Activated naive CD4-positive, alpha-beta T cell (primary cell): ENCODE data around the gene AOPEP.

Experiments
- DNase-seq, 4 experiments: peaks; one replicate each; lab custom pipeline; 2025; lab: John Stamatoyannopoulos, UW

AOPEP gene

DNA sequence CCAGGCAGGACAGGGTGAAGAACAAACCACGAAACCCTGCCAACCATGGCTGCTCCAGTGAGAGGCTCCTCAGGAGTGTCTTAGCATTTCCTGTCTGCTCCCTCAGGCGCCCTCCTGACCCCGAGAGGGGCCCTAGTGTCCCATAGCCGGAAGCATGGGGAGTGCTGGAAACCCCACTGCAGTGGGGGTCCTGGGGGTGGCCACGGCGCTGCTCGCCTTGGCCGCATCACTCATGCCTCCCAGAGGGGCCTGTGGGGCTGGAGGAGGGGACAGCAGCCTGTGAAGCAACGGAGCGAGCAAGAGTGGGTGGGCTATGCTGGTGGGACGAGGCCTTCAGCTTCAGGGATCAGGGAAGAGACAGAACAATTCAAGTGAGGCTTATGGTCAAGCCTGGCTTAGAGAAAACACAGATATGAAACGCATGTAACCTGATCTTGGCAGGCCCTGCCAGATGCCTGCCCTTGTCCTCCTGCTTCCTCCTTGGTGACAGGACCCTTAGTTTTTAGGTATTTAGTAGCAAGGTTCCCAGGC lies 372.0 kb downstream of the AOPEP start:
- no peak for DNase-seq

DNA sequence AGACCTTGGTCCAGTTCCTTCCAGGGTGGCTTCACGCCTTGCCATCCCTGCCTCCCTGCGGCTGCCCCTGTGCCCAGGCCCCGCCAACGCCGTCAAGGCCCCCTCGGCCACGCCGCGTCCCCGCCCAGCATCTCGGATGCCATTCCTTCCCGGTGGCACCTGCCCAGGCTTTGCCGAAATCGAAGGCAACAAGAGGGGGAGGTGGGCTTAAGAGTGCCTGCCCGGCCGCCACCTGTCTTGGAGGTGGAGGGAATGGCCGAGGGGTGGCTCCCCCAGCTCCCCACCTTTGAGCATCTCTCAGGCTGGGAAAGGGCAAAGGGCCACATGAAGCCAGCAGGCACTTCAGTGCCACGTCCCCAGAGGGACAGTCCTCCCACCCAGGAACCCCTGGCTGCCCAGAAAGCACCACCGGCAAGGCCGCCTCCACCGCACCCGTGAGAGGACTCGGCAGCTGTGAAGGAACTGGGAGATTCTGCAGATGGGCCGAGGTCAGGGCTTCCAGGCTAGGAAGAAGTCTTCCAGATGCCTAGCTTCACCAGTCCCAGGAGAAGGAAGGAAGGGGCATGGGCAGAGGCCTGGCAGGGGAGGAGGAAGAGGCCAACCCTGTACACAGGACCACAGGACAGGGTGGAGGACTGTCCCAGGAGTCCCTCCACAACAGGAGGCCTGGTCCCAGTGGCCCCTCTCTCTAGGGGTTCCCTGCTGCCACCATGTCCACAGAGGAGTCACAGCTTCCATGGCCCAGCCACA lies 373.0 kb downstream of the AOPEP start:
- DNase-seq, result no peak

DNA sequence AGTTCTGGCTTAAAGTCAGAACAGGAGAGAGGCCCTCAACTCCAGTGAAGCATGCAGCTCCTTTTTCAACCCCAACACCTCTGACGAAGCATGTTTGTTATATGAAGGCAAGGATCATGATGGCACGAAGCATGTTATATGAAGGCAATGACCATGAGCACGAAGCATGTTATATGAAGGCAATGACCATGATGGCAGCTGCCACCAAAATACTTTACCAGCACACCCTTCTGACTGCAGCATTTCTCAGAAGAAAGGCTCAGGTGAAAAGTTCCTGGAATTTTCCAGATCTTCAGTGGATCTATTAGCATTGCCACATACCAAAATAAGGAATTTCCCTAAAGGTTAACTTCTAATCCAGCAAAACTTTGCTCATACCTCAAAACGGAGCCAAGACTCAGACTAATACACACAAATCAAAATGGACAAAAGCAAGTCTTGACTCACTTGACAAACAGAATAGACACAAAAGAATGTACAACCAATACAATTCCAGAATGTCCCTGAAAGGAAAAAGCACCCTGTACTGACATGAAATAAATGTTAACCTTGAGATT lies 373.6 kb downstream of the AOPEP start:
- no peak for DNase-seq

- DNase-seq, result no peak
Measured at GRCh38 chr9:95101326-95101725, 374.8 kb downstream of the AOPEP start.

GRCh38 chr9:95102001-95102433 lies 375.5 kb downstream of the AOPEP start:
- DNase-seq, result no peak

GRCh38 chr9:95102572-95102971 lies 376.1 kb downstream of the AOPEP start:
- no peak for DNase-seq

GRCh38 chr9:95103281-95103771 lies 376.8 kb downstream of the AOPEP start:
- DNase-seq, result no peak

GRCh38 chr9:95103871-95104580 lies 377.5 kb downstream of the AOPEP start:
- no peak for DNase-seq

DNA sequence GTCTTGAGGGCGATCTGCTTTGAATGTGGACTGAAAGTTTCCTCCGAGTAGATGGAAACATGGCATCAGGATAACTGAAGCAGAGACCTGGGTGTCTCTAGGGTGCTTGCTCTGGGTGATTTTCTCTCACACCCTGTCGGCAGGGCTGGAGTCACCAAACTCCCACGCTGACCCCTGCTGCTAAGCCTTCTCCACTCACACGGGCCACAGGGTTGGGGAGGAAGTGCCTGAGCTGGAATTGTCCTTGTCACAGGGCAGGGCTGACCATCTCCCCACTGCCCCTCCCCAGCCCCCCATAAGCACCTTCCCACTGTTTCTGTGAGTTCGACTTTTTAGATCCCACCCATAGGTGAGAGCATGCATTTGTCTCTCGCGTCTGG lies 378.1 kb downstream of the AOPEP start:
- DNase-seq, result no peak

DNA sequence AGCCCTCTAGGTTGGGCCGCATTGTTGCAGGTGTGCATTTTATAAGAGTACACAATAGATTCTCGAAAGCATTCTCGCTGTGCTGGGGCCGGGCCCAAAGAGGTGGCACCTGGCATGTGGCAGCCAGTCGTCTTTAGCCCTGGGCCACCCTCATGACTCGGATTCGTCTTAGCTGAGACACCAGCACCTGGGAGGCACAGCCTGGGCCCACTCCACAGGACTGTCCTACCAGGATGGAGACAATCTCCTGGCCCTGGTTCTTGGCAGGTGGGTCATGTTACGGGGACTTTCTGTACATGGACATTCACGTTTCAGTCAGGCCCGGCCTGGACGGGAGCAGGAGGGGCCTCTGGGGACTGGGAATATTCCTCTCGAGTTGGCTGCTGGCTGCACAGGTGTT lies 378.5 kb downstream of the AOPEP start:
- no peak for DNase-seq

DNA sequence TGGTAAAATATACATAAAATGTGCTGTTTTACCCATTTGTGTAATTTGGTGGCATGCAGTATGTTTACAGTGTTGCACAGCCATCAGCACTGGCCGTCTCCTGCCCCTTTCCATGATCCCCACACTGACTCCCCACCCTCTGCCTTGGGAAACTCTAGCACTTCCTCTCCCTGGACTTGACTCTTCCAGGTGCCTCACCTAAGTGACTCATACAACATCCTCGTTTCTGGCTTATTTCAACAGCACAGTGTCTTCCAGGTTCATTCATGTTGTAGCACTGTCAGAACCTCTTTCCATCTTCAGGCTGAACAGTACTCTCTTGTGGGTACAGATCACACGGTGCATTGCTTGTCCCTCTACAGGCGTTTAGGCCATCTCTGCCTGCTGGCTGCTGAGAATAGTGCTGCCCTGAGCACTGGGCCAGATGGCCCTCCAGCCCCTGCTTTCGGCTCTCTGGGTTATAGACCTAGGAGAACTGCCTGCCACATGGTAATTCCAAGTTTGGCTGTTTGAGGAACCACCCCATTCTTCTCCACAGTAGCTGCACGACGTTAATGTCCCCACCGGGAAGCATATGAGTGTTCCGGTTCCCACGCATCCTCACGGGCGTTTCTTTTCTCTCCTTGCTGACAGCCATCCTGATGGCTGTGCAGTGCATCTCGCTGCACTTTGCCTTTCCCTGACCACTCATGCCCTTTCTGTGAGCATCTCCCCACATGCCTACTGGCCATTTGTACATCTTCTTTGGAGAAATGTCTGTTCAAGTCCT lies 379.2 kb downstream of the AOPEP start:
- DNase-seq, result no peak

DNA sequence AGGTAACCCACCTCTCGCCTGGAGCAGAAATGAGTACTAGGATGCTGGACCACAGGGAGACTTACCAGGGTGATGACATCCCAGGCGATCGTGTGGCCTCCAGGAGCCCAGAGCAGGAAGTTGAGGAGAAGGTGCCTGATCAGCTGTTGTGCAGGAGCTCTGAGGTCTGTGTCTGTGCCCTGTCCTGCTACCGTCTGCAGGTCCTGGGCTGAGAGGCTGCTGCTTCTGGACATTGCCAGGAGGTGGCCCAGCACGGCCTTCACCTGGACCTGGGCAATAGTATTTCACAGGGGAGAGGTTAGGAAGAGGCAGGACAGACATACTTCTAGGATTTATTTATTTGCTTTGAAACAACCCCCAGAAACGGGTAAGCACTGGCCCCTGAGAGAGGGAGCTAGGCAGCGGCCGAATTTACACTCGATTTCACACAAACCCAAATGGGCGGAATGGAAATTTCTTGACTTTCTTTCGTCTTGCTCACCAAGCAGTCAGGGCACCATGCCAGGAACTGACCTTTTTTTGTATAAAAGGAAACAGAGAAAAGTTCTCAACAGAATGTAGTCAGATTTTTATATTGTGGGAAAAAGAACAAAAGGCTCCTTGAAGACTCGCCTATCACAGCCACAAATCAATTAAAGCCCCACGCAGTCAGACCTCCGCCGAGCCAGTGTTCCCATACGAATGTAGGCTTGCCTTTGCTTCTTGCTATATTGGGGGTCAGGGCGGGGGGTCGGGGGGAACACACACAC lies 380.7 kb downstream of the AOPEP start:
- no peak for DNase-seq

DNA sequence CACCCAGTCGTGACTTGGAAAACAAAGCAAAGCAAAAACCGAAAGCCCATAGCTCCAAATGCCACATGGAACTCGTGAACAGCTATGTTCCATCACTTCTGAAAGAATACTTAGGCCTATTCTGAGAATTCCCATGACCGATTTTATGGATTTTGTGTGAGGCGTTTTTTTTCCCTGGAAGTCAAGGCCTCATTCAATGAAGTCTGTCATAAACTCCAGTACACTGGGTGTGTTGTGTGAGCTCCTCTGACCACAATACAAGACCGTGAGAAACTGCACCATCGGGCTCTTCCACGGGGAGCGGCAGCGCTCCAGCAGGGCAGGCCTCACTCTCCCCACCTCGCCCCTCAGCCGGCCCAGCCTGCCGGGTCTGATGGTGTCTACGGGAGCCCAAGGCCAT lies 381.5 kb downstream of the AOPEP start:
- no peak for DNase-seq

GRCh38 chr9:95108777-95109176 lies 382.3 kb downstream of the AOPEP start:
- DNase-seq, result no peak

- no peak for DNase-seq
Measured at GRCh38 chr9:95109456-95109855, 383.0 kb downstream of the AOPEP start.

- no peak for DNase-seq
Measured at GRCh38 chr9:95110921-95111525, 384.5 kb downstream of the AOPEP start.

DNA sequence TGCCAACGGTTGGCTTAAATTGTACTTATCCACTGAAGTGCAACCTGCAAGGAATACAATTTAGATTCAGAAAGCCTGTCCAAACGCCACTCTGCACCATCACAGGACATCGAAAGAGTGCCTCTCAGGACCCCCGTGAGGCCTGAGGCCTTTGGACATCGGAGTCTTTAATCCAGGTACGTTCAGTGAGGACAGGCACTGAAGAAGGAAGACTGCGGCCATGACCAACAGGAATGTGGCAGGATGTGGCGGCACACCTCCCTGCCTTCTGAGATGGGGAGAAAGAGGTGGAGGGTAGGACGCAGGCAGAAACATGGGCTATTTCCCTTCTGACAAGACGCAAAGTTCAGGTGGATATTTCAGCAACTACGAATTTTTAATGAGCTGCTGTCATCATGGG lies 385.2 kb downstream of the AOPEP start:
- no peak for DNase-seq

DNA sequence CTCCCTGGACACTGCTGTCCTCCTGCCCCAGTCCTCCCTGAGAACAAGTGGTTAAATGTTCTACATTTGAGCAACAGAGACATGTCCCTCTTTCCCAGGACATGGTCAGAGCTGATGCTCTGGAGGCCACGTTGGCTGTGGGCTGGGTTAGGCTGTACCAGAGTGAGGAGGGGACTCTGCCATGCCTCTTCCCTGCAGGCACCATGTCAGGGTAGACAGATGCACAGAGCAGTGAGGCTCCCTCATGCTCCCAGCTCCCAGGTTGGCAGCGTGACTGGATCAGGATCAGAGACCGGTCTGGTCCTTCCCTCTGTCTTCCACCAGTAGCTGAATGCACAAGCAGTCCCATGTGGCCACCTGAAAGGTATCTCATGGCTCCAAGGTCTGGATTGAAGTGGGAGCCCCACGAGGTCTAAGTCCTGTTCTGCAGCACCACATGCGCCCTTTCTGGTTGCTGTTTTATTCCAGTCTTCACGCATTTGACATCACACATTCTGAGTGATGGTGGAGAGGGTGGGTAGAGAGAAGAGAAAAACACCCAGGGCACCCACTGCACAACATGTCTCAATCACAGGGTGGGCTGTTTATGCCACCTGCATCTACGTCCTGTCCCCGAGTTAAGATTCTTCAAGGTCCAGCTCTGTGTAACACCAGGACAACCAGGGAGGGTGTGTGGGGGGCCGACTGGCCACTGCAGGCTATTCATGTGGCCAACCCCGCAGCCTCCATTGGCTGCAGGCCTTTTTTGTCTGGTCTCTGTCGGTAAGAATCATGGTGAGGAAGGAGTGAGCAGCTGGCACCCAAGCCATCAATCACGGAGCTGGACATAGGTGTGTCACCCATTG lies 386.2 kb downstream of the AOPEP start:
- DNase-seq, result no peak

- DNase-seq, result no peak
Measured at GRCh38 chr9:95115104-95115503, 388.6 kb downstream of the AOPEP start.
